GM23248 (cell line): Measurements from ENCODE around the gene CD4. TPM values are rescaled to one million over a fixed set of nuclear protein-coding genes. Genes with fewer than 3 reads are reported as not detected.

Experiments
- DNase-seq: peaks from one replicate; pipeline ENCODE4 v3.0.0-alpha.2; 2015
- H2AFZ ChIP-seq: fragments of 200-600 bp; sonication (generic); 2 replicates; pipeline ENCODE4 v1.6.1; 2016; ENCODE audit warnings: antibody characterized with exemption
- H3F3A ChIP-seq: fragments of 200-600 bp; sonication (generic); 2 replicates; pipeline ENCODE4 v1.6.1; 2016; ENCODE audit warnings: mild to moderate bottlenecking, antibody characterized with exemption, mixed run types; ENCODE audit not compliant: insufficient read depth
- H3K27ac ChIP-seq: fragments of 200-600 bp; sonication (generic); 2 replicates; pipeline ENCODE4 v1.5.1; 2016; ENCODE audit warnings: mild to moderate bottlenecking
- H3K27me3 ChIP-seq: fragments of 200-600 bp; sonication (generic); replicated peaks from 2 replicates; pipeline ENCODE4 v1.6.1; 2016; ENCODE audit warnings: mild to moderate bottlenecking; ENCODE audit not compliant: insufficient read depth
- H3K36me3 ChIP-seq: fragments of 200-600 bp; sonication (generic); 2 replicates; pipeline ENCODE4 v1.6.1; 2016; ENCODE audit warnings: low read depth, mild to moderate bottlenecking
- H3K4me1 ChIP-seq: fragments of 200-600 bp; sonication (generic); 2 replicates; pipeline ENCODE4 v1.6.1; 2016; ENCODE audit warnings: mild to moderate bottlenecking; ENCODE audit not compliant: insufficient read depth
- H3K4me2 ChIP-seq: fragments of 200-600 bp; sonication (generic); one replicate; pipeline ENCODE4 v1.6.1; 2016; ENCODE audit warnings: mild to moderate bottlenecking; ENCODE audit not compliant: unreplicated experiment
- H3K4me3 ChIP-seq: fragments of 200-600 bp; sonication (generic); 2 replicates; pipeline ENCODE4 v1.5.1; 2016; ENCODE audit warnings: mild to moderate bottlenecking
- H3K79me2 ChIP-seq: fragments of 200-600 bp; sonication (generic); 2 replicates; pipeline ENCODE4 v1.6.1; 2016; ENCODE audit warnings: mild to moderate bottlenecking; ENCODE audit not compliant: insufficient read depth
- H3K9ac ChIP-seq: fragments of 200-600 bp; sonication (generic); 2 replicates; pipeline ENCODE4 v1.6.1; 2016; ENCODE audit warnings: mild to moderate bottlenecking
- H3K9me2 ChIP-seq: fragments of 200-600 bp; sonication (generic); 2 replicates; pipeline ENCODE4 v1.6.1; 2016; ENCODE audit warnings: mixed run types, mild to moderate bottlenecking, moderate library complexity; ENCODE audit not compliant: insufficient read depth
- H3K9me3 ChIP-seq: fragments of 200-600 bp; sonication (generic); one replicate; pipeline ENCODE4 v1.6.1; 2017; ENCODE audit warnings: low read depth
- H4K20me1 ChIP-seq: fragments of 200-600 bp; sonication (generic); 2 replicates; pipeline ENCODE4 v1.6.0; 2016; ENCODE audit not compliant: insufficient read depth
- EZH2 ChIP-seq: fragments of 200-600 bp; sonication (generic); IDR thresholded peaks from 2 replicates; pipeline ENCODE4 v1.6.1; 2018; ENCODE audit warnings: antibody characterized with exemption, mild to moderate bottlenecking; ENCODE audit not compliant: insufficient read depth, poor library complexity, severe bottlenecking
- EZH2phosphoT487 ChIP-seq: fragments of 200-600 bp; sonication (generic); IDR thresholded peaks from 2 replicates; pipeline ENCODE4 v1.6.1; 2018; ENCODE audit warnings: antibody characterized with exemption, moderate library complexity, mild to moderate bottlenecking, low read depth; ENCODE audit not compliant: insufficient read depth
- WGBS, 2 experiments: methylation state at CpG; one replicate each; pipeline ENCODE4 v1.1.6; 2015 to 2017; ENCODE audit warnings: low lambda C conversion rate in 2 of 2, low coverage in 1 of 2; ENCODE audit errors: missing lambda C conversion rate in 2 of 2; 5-methylcytosine and 5-hydroxymethylcytosine counted together
- in situ Hi-C: fragments of 300-500 bp; cut with MboI; formaldehyde crosslinking; loops from 2 replicates; pipeline ENCODE4 v1.15.0; 2020
- polyA plus RNA-seq: library from polyadenylated mRNA; unstranded; fragments of >200 nt; fragmentation: Nextera tagmentation; extraction: Ambion mirVana; gene quantifications from 2 replicates; pipeline ENCODE4 v1.2.1, GENCODE V29; 2016
- total RNA-seq: library from RNA; depleted of rRNA; stranded (reverse); fragments of >200 nt; shearing (Covaris generic); gene quantifications from 2 replicates; pipeline ENCODE4 v1.2.3, GENCODE V29; 2014

CD4 gene
- total and polyA plus RNA-seq, 2 experiments from 2014 or later: not detected

DNA sequence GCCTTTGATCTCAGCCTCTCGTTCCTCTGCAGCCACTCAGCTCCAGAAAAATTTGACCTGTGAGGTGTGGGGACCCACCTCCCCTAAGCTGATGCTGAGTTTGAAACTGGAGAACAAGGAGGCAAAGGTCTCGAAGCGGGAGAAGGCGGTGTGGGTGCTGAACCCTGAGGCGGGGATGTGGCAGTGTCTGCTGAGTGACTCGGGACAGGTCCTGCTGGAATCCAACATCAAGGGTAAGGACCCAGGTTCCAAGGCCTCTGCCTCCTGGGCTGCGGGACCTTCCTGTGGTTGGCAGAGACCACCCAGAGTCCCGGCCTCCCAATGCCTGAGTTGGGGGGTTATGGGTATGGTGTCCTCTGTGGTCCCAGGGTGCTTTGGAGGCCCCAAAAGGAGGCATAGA is 27.8 kb downstream of the CD4 start:
- TF ChIP-seq EZH2 (no peak), EZH2phosphoT487 (no peak)
- H3K27ac ChIP-seq: no peak overlapping the region
- H3K79me2 ChIP-seq: no peaks in the 10 kb centered on the region
- H3K4me1 ChIP-seq: no peaks in the 10 kb centered on the region; the same call in 1 of the 2 replicates
- WGBS, 2 experiments: 63% methylated on average over 8 of the region's 8 CpGs
- H3K9me2 ChIP-seq: no peaks in the 10 kb centered on the region
- in situ Hi-C loops: no loop called here
- no peaks in the 10 kb centered on the region for H3K36me3 ChIP-seq
- H3K9me3 ChIP-seq: no peaks in the 10 kb centered on the region
- no peak overlapping the region for H3K9ac ChIP-seq
- no peak overlapping the region for H2AFZ ChIP-seq
- H3K4me2 ChIP-seq: no peak overlapping the region
- H4K20me1 ChIP-seq: no peaks in the 10 kb centered on the region
- H3K4me3 ChIP-seq: no peak overlapping the region
- no peak for DNase-seq
- peaks cover 15% of the 10 kb centered on the region; the same call in 1 of the 2 replicates for H3K27me3 ChIP-seq
- no peaks in the 10 kb centered on the region for H3F3A ChIP-seq

DNA sequence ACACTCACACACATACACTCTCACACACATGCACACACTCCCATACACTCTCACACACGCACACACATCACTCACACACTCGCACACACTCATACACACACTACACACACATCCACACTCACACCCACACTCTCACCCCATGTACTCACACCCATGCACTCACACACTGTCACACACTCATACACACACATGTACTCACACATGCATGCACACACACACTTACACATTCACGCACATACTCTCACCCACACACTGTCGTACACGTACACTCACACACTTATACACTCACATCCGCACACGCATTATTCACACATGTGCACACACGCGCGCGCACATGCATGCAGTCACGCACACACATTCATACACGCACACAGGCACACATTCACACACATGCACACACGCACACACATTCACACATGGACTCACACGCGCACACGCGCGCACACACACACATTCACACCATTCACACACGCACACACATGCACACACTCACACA is 28.4 kb downstream of the CD4 start:
- Histone ChIP-seq H3K27me3 (peaks cover 15% of the 10 kb centered on the region), H3K4me1 (no peaks in the 10 kb centered on the region; the same call in 1 of the 2 replicates), H4K20me1 (no peaks in the 10 kb centered on the region), H3K9me2 (no peaks in the 10 kb centered on the region), H3K9ac (no peak overlapping the region), H2AFZ (no peak overlapping the region), H3K27ac (no peak overlapping the region), H3K4me3 (no peak overlapping the region), H3K9me3 (no peaks in the 10 kb centered on the region), H3F3A (no peaks in the 10 kb centered on the region), H3K36me3 (no peaks in the 10 kb centered on the region), H3K79me2 (no peaks in the 10 kb centered on the region), H3K4me2 (no peak overlapping the region)
- no peak for TF ChIP-seq EZH2
- no peak for TF ChIP-seq EZH2phosphoT487
- WGBS, 2 experiments: 86% methylated on average over 20 of the region's 20 CpGs
- in situ Hi-C loops: no loop called here
- no peak for DNase-seq

DNA sequence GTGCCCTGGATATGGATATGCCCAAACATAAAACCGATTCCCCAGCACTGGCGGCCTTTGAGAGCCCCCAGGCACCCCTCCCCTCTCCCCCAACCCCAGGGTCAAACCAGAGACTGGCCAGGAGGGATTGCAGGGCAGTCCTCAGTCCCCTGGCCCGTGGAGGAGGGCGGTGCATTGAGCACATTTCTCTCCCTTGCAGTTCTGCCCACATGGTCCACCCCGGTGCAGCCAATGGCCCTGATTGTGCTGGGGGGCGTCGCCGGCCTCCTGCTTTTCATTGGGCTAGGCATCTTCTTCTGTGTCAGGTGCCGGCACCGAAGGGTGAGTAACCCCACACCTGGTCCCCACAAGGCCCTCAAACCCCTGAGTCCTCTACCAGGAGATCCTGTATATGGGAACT is 28.9 kb downstream of the CD4 start:
- Histone ChIP-seq H3K9me2 (no peaks in the 10 kb centered on the region), H3K27me3 (peaks cover 18% of the 10 kb centered on the region), H3K9ac (no peak overlapping the region), H3K27ac (no peak overlapping the region), H3K9me3 (no peaks in the 10 kb centered on the region), H3K4me1 (no peaks in the 10 kb centered on the region; the same call in 1 of the 2 replicates), H3F3A (no peaks in the 10 kb centered on the region), H3K4me2 (no peak overlapping the region), H3K4me3 (no peak overlapping the region), H4K20me1 (no peaks in the 10 kb centered on the region), H3K79me2 (no peaks in the 10 kb centered on the region), H2AFZ (no peak overlapping the region), H3K36me3 (no peaks in the 10 kb centered on the region)
- in situ Hi-C loops: no loop called here
- no peak for TF ChIP-seq EZH2phosphoT487
- no peak for TF ChIP-seq EZH2
- no peak for DNase-seq
- WGBS, 2 experiments: 43 to 44% methylated on average over 10 of the region's 10 CpGs

DNA sequence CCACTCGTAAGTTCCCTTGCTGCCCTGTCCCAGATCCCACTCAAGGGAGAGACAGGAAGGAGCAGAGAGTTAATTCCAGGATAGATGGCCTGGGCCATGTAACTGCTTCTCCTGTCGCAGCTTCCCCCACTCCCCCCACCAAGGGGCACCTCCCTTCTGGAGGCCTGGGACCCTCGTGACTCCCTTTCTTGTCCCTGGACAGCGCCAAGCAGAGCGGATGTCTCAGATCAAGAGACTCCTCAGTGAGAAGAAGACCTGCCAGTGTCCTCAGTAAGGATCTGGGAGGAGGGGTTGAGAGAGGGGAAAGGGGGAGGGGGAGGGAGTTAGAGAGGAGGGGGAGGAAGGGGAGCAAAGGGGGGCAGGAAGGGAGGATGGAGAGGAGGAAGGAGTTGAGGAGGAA is 29.3 kb downstream of the CD4 start:
- H3K79me2 ChIP-seq: no peaks in the 10 kb centered on the region
- H4K20me1 ChIP-seq: no peaks in the 10 kb centered on the region
- no peak for DNase-seq
- 45 to 47% methylated on average over 5 of the region's 5 CpGs for WGBS, 2 experiments
- H3K4me2 ChIP-seq: no peak overlapping the region
- H3F3A ChIP-seq: no peaks in the 10 kb centered on the region
- no peaks in the 10 kb centered on the region for H3K9me3 ChIP-seq
- no peaks in the 10 kb centered on the region; the same call in 1 of the 2 replicates for H3K4me1 ChIP-seq
- H3K9me2 ChIP-seq: no peaks in the 10 kb centered on the region
- peaks cover 15% of the 10 kb centered on the region for H3K27me3 ChIP-seq
- no peak overlapping the region for H3K9ac ChIP-seq
- in situ Hi-C loops: no loop called here
- no peak overlapping the region for H2AFZ ChIP-seq
- TF ChIP-seq EZH2: no peak
- no peak for TF ChIP-seq EZH2phosphoT487
- no peaks in the 10 kb centered on the region for H3K36me3 ChIP-seq
- no peak overlapping the region for H3K4me3 ChIP-seq
- H3K27ac ChIP-seq: no peak overlapping the region
